Mononuclear cell (primary cell): ENCODE data around the gene CEP76. TPM values are rescaled to one million over a fixed set of nuclear protein-coding genes. Genes with fewer than 3 reads are reported as not detected.

Experiments
- H3K27me3 ChIP-seq: 2 replicates; pipeline ENCODE4 v1.6.0; 2011; ENCODE audit warnings: low read length, control low read depth; ENCODE audit not compliant: insufficient read depth
- H3K4me1 ChIP-seq: 2 replicates; pipeline ENCODE4 v1.5.1; 2011; ENCODE audit warnings: mild to moderate bottlenecking, low read length, control low read depth; ENCODE audit not compliant: insufficient read depth
- H3K4me3 ChIP-seq: 2 replicates; pipeline ENCODE4 v1.5.1; 2011; ENCODE audit warnings: mild to moderate bottlenecking, low read length, moderate library complexity
- H3K9me3 ChIP-seq: 2 replicates; pipeline ENCODE4 v1.5.1; 2011; ENCODE audit warnings: low read depth, mild to moderate bottlenecking, control low read depth, low read length
- total RNA-seq: library from RNA; depleted of rRNA; stranded (reverse); fragments of >200 nt; gene quantifications from one replicate; pipeline ENCODE4 v1.2.3, GENCODE V29; 2012

Gene CEP76
- total RNA-seq, 1 donor, result 9.6 TPM

DNA sequence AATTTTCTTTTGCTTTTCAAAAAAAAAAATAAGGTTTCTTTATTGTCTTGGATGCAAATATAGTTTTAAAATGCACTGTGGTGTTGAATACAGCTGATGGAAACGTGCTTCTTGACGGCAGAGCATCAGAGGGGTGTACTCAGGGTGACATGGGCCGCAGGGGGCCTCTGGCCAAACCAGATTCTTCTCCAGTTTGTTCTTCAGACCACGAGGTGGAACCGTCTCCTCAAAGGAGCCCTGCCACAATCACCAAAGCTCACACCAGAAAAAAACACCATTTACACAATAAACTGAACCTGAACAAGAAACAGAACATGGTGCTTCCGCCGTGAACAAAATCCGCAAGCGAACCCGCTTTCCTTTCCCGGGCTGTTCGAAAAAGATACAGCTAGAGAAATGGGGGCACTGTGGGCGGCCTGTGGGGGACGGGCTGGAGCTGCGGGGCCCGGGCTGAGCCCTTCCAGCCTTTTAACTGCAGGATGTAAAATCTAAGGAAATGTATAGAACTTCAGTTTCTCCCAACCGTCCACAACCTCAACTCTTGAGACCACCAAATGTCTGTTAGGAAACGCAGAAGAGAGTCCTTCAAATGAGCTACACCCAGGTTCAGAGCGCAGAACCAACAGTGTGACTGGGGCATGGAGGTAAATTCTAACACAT is 34.9 kb upstream of the CEP76 start:
- Histone ChIP-seq H3K27me3 (no peaks in the 10 kb centered on the region), H3K9me3 (no peaks in the 10 kb centered on the region), H3K4me3 (no peak overlapping the region), H3K4me1 (no peaks in the 10 kb centered on the region)

DNA sequence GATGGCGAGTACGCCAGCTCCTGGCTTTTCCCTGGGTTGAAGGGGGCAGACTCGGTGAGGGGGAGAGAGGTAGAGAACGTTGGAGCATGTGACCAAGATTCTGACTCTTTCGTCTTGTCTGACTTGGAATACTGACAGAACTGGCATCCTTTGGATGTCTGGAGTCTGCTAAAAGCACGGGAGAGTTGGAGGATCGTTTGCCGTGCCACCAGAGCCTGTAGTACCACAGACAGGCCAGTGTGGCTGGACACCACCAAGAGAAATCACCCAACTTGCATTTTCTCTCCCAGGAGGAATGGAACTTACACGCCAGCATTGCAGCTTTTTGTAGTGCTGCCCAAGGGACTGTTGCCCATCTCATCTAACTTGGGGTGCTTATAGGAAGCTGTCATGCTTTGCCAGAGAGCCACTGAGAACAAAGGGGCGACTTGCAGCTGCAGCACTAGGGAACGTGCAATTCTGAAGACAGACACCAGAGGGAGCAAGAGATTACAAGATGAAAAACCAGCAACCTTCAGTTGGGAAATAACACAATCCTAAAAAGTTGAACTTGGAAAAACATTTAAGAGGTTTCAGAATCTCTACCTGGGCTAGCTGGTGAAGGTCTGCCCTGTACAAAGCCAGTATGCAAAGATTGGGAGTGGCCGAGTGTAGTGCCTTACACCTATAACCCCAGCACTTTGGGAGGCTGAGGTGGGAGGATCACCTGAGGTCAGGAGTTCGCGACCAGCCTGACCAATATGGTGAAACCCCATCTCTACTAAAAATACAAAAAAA is 24.4 kb upstream of the CEP76 start:
- Histone ChIP-seq H3K9me3 (no peaks in the 10 kb centered on the region), H3K4me1 (no peaks in the 10 kb centered on the region), H3K4me3 (no peak overlapping the region), H3K27me3 (no peaks in the 10 kb centered on the region)

DNA sequence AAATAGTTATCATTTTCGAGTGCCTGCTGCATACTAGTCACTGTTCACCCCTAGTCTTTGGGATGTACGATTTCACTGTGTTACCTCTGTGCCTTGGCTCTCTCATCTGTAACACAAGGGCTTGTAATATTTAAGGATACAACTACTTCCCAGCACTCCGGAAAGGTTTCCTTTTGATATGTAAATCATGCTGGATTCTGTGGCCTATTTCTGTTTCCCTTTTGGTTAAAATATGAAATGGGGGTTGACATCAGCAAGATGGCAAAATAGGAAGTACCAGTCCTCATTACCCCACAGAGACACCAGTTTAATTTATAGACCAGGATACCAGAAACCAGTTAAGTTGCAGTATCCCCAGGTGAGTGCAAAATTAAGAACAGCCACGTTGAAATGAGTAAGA is 23.8 kb upstream of the CEP76 start:
- H3K4me1 ChIP-seq, result no peaks in the 10 kb centered on the region

DNA sequence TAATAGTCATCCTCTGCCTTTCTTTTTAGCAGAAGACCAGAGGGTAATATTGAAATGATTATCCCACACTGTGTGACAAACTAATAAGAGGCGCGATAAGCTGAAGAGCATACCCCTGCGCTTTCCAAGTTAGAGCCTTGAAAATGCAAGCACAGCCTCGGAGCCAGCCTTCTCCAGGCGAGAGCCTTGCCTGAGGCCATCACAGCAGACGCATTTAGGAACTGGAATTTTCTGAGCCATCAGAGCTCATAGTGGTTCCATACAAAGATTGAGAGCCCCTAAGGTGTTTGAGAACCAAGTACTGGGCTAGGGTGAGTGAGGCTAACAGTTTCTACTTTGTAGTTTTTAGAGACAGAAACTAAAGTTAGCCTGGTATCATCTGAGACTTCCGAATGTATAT is 20.2 kb upstream of the CEP76 start:
- no peaks in the 10 kb centered on the region for H3K9me3 ChIP-seq
- no peaks in the 10 kb centered on the region for H3K27me3 ChIP-seq
- no peaks in the 10 kb centered on the region for H3K4me1 ChIP-seq
- no peak overlapping the region for H3K4me3 ChIP-seq

More for the DNA sequence above, 23.8 kb upstream of the CEP76 start:
- H3K9me3 ChIP-seq, result no peaks in the 10 kb centered on the region
- H3K27me3 ChIP-seq, result no peaks in the 10 kb centered on the region
- H3K4me3 ChIP-seq, result no peak overlapping the region

DNA sequence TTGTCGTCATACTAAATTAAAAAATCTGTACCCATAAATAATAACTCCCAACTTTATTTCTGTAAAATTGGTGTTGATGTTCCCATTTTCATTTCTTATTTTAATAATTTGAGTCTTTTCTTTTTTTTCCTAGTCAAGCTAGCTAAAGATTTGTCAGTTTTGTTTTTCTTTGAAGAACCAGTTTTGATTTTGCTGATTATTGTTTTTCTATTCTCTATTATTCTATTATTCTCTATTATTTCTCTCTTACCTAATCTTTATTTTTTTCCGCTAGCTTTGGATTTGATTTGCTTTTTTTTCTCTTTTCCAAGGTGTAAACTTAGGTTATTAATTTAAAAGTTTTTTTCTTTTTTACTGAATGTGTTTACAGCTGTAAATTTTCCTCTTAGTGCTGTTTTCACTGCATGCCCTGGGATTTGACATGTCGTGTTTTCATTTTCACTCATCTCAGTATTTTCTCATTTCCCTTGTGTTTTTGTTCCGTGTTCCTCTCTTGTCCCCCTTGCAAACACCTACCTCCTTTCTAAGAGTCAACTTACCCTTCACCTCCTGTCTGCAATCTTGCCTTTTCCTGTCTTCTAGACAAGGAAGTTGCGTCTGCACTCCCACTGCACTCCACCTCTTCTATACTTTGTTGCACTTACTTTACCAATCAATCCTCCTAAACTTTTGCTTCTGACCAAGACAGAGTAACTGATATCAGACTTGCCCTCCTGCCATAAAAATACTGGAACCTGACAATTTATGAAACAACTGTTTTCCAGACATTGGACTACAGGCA is 19.2 kb upstream of the CEP76 start:
- Histone ChIP-seq H3K4me3 (no peak overlapping the region), H3K9me3 (no peaks in the 10 kb centered on the region), H3K4me1 (no peaks in the 10 kb centered on the region), H3K27me3 (no peaks in the 10 kb centered on the region)

DNA sequence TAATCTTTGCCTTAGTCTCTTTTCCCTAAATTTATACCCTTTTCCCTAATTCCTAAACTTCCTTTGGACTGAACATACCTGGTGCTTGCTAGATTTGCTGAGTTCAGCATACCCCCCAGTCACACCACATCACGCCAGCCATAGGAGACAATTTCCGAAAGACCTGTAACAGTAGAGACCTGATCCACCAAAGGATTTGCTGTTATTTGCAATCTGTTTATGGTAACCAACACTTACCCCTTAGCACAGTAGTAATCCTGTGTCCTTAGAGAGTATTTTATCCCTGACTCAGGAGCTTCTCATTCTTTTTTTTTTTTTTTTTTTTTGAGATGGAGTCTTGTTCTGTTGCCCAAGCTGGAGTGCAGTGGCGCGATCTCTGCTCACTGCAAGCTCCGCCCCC is 8.9 kb upstream of the CEP76 start:
- Histone ChIP-seq H3K4me1 (no peaks in the 10 kb centered on the region), H3K4me3 (no peak overlapping the region), H3K27me3 (no peaks in the 10 kb centered on the region), H3K9me3 (no peaks in the 10 kb centered on the region)

DNA sequence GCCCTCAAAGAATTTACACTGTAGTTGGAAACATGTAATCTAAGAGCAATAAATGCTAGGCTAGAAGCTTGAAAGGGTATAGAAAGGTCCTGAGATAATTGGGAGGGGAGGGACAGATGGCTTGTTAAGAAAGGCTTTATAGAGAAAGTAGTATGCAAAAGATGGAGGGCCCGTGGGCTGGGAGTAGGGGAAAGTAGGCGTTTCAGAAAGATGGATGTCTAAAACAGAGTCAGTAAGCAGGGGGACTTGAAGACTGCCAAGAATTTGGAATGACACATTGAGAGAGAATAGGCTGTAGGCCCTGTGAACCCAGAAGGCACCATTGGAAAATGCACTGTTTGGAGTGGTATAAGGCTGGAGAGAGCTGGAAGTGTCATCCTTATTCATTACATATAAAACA is 1.1 kb upstream of the CEP76 start:
- H3K4me1 ChIP-seq, result peaks cover 28% of the 10 kb centered on the region
- H3K27me3 ChIP-seq, result no peaks in the 10 kb centered on the region
- peak overlapping the region; percentile 84 for H3K4me3 ChIP-seq
- H3K9me3 ChIP-seq, result no peaks in the 10 kb centered on the region

DNA sequence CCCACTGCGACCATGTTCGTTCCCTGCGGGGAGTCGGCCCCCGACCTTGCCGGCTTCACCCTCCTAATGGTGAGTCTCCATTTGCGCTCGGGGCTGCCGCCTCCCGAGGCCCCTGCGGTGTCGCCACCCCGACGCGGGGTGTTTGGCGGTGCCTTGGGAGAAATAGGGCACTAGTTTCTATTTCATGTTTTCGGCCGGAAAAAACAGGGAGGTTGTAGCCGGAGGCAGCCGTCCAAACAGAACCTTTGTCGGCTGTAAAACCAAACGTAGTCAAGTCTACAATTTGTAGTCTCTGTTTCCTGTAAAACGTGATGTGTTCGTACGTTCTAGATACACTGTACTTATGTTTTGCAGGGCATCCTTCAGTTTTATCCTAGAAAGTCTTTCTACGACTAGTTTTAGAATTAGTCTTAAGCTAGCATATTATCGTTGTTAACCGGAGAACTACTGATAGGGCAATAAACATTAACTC is 609 bp upstream of the CEP76 start:
- H3K4me3 ChIP-seq, result peak overlapping the region; percentile 84
- peaks cover 28% of the 10 kb centered on the region for H3K4me1 ChIP-seq
- H3K27me3 ChIP-seq, result no peaks in the 10 kb centered on the region

DNA sequence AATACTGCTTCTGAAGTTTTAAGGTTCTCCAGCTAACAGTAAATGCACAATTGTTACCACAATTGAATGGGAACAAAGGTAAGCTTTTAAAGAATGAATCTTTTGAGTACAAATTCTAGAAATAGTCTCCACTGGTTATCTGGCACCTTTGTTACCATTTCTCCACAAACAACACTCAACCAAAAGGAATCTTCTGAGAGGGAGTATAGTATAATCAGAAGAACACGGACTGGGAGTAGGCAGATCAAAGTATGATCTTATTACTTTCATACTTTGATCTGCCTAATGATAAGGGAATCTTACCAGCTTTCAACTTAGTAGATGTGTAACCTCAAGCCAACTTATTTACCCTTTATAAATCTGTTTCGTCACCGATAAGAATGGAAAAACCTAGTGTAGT is 1.4 kb downstream of the CEP76 start:
- H3K27me3 ChIP-seq, result no peaks in the 10 kb centered on the region
- H3K9me3 ChIP-seq, result no peaks in the 10 kb centered on the region
- H3K4me1 ChIP-seq, result peaks cover 28% of the 10 kb centered on the region
- H3K4me3 ChIP-seq, result no peak overlapping the region

More for the DNA sequence above, 609 bp upstream of the CEP76 start:
- no peaks in the 10 kb centered on the region for H3K9me3 ChIP-seq

DNA sequence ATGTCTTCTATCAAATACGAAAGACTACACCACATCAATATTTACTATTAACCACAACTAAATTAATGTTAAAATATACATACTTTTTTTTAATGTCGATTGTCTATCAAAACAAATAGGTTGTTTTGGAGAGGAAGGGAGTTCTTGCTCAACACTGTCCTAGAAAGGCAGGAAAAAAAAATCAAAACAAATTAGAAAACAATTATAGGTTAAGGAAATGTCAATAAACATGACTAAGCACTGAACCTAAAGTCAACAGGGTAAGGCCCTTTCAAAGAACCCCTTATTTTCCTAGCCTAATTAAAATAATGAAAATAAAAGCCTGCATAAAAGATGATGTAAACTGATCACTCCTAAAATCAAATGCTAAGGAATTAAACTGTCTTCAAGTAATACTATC is 2.8 kb downstream of the CEP76 start:
- Histone ChIP-seq H3K4me1 (peaks cover 23% of the 10 kb centered on the region), H3K4me3 (no peak overlapping the region), H3K9me3 (no peaks in the 10 kb centered on the region), H3K27me3 (no peaks in the 10 kb centered on the region)

DNA sequence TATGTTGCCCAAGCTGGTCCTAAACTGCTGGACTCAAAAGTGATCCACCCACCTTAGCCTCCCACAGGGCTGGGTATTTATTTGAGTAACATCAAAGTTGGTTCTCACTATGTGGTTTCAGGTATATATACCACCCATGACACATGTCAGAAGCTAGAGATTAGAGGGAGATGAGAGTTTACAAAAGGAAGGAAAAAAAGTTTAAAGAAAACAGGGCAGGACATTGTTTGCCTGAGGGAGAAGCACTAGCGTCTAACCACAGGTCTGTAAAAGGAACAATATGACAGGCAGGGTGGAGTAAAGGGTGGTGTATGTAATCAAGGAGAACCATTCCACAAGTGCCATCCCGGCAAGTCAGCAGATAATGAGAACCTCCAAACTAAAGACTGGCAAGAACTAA is 8.5 kb downstream of the CEP76 start:
- no peaks in the 10 kb centered on the region for H3K4me1 ChIP-seq
- no peaks in the 10 kb centered on the region for H3K9me3 ChIP-seq
- H3K4me3 ChIP-seq, result no peak overlapping the region
- H3K27me3 ChIP-seq, result no peaks in the 10 kb centered on the region

DNA sequence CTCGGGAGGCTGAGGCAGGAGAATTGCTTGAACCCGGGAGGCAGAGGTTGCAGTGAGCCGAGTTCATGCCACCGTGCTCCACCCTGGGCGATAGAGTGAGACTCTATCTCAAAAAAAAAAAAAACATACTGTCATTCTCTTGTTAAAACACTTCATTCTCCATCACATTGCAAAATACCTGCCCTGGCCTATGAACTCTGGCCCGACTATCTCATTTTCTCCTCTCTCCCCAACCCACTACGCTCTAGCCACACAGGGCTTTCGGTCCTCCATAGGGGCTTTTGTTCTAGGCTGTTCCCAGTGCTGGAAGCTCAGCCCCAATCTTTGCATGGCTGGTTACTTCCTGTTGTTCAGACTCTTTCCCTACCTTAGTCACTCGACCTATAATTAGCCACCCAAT is 10.3 kb downstream of the CEP76 start:
- no peaks in the 10 kb centered on the region for H3K27me3 ChIP-seq
- H3K9me3 ChIP-seq, result no peaks in the 10 kb centered on the region
- H3K4me1 ChIP-seq, result no peaks in the 10 kb centered on the region
- H3K4me3 ChIP-seq, result no peak overlapping the region

DNA sequence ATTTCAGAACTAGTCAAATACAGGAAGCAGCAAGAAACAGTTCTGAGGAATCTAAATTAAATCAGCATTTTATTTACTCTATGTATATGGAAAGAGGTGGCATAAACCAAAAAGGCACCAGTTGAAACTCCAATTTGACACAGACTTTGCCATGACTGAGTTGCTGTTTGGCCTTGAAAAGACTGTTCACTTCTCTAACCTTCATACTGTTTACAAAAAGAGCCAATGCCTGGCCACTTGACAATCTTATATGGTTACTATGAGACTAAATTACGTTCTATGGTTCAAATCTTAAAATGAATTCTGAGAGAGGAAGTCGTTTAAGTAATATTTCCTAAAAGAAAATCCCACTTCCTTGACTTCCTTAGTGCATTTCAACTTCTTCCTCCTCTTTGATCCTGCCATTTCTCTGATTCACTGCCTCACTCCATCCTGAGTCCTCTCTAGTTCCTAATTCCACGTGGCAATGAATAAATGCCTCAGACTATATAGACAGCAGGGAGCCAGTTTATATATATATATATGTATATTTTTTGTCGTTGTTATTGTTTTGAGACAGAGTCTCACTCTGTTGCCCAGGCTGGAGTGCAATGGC is 13.2 kb downstream of the CEP76 start:
- Histone ChIP-seq H3K27me3 (no peaks in the 10 kb centered on the region), H3K4me1 (no peaks in the 10 kb centered on the region), H3K9me3 (no peaks in the 10 kb centered on the region), H3K4me3 (no peak overlapping the region)

DNA sequence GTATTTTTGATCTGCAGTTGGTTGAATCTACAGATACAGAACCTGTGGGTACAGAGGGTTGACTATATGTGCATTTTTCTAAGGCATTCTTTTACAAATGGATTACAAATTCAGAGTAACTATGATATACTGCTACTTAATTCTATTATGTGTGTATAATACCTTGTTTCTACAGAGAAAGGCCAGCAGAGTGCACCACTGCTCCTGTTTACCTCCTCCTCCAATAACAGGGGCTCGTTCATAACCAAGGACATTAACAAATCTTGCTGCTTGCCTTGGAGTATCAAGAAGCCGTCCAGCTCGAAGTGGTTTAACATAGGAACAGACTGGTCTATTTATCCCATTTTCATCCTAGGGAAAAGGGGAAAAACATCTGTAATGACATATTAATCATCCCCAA is 16.4 kb downstream of the CEP76 start:
- Histone ChIP-seq H3K27me3 (no peaks in the 10 kb centered on the region), H3K4me1 (no peaks in the 10 kb centered on the region), H3K4me3 (no peak overlapping the region), H3K9me3 (no peaks in the 10 kb centered on the region)
